SK-N-SH (cell line): ENCODE measurements around the gene ASTN2. TPM values are rescaled to one million over a fixed set of nuclear protein-coding genes. Genes with fewer than 3 reads are reported as not detected.

Experiments
- CTCF ChIA-PET: fragments of 300-600, 350-600 bp; formaldehyde crosslinking; extraction: SDS; loops from one replicate; lab custom pipeline; 2021; lab: Yijun Ruan, JAX
- POLR2A ChIA-PET: fragments of 350-600 bp; sonication (Branson Sonifier 250); formaldehyde crosslinking; extraction: SDS; loops from one replicate; lab custom pipeline; 2020; ENCODE audit warnings: antibody characterized with exemption, inconsistent platforms; lab: Yijun Ruan, JAX
- DNase-seq: peaks from one replicate; pipeline ENCODE4 v3.0.0; 2012
- H2AFZ ChIP-seq: fragments of 200-600 bp; sonication (generic); 2 replicates; pipeline ENCODE4 v1.8.1; 2016; ENCODE audit warnings: antibody characterized with exemption, mild to moderate bottlenecking, low read depth
- H3F3A ChIP-seq: fragments of 200-600 bp; sonication (generic); replicated peaks from 2 replicates; pipeline ENCODE3; 2016; ENCODE audit warnings: antibody characterized with exemption, mild to moderate bottlenecking; ENCODE audit not compliant: insufficient read depth
- H3K27ac ChIP-seq, 2 experiments: fragments of 200-500 bp in 1 of 2; fragments of 200-600 bp in 1 of 2; sonication (Bioruptor generic) in 1 of 2; sonication (generic), shearing (Covaris generic) in 1 of 2; 2 replicates each; pipeline versions ENCODE4 v1.5.1 to v1.6.1; 2014 to 2016; ENCODE audit warnings: low read depth in 2 of 2, inconsistent platforms in 1 of 2, low read length in 1 of 2, mild to moderate bottlenecking in 1 of 2, mixed read lengths in 1 of 2
- H3K27me3 ChIP-seq: fragments of 200-600 bp; sonication (generic), shearing (Covaris generic); 2 replicates; pipeline ENCODE4 v1.6.1; 2016; ENCODE audit warnings: mixed run types; ENCODE audit not compliant: insufficient read depth
- H3K36me3 ChIP-seq, 2 experiments: fragments of 200-500 bp in 1 of 2; fragments of 200-600 bp in 1 of 2; sonication (Bioruptor generic) in 1 of 2; sonication (generic) in 1 of 2; replicated peaks in 1 of 2; 2 replicates each; pipeline versions ENCODE3 to v1.5.1; 2014 to 2016; ENCODE audit warnings: low read length in 1 of 2, mild to moderate bottlenecking in 1 of 2; ENCODE audit not compliant: insufficient read depth in 2 of 2, control insufficient read depth in 1 of 2
- H3K4me1 ChIP-seq, 2 experiments: fragments of 200-500 bp in 1 of 2; fragments of 200-600 bp in 1 of 2; sonication (Bioruptor generic) in 1 of 2; sonication (generic), shearing (Covaris generic) in 1 of 2; 2 replicates each; pipeline versions ENCODE4 v1.5.1 to v1.6.1; 2014 to 2016; ENCODE audit warnings: low read depth in 1 of 2, low read length in 1 of 2, mixed run types in 1 of 2; ENCODE audit not compliant: insufficient read depth in 2 of 2, control insufficient read depth in 1 of 2
- H3K4me2 ChIP-seq: fragments of 200-600 bp; sonication (generic), shearing (Covaris generic); 2 replicates; pipeline ENCODE4 v1.6.1; 2017; ENCODE audit warnings: mixed run types
- H3K4me3 ChIP-seq, 2 experiments: fragments of 200-500 bp in 1 of 2; fragments of 200-600 bp in 1 of 2; sonication (Bioruptor generic) in 1 of 2; sonication (generic), shearing (Covaris generic) in 1 of 2; 2 replicates each; pipeline versions ENCODE4 v1.5.1 to v1.8.1; 2014 to 2016; ENCODE audit warnings: low read depth in 2 of 2, inconsistent platforms in 1 of 2, low read length in 1 of 2, mild to moderate bottlenecking in 1 of 2, mixed read lengths in 1 of 2, moderate library complexity in 1 of 2
- H3K79me2 ChIP-seq: fragments of 200-600 bp; sonication (generic); 2 replicates; pipeline ENCODE4 v1.8.1; 2017; ENCODE audit warnings: mild to moderate bottlenecking; ENCODE audit not compliant: insufficient read depth
- H3K9ac ChIP-seq: fragments of 200-600 bp; sonication (generic); 2 replicates; pipeline ENCODE4 v1.6.1; 2017; ENCODE audit warnings: mixed run types
- H3K9me2 ChIP-seq: fragments of 200-600 bp; sonication (generic); 2 replicates; pipeline ENCODE4 v1.6.1; 2017; ENCODE audit warnings: mixed run types
- H3K9me3 ChIP-seq: fragments of 200-600 bp; sonication (generic); 2 replicates; pipeline ENCODE4 v1.6.1; 2017; ENCODE audit warnings: mixed run types, mild to moderate bottlenecking, moderate library complexity
- H4K20me1 ChIP-seq: fragments of 200-600 bp; sonication (generic); 2 replicates; pipeline ENCODE4 v1.6.1; 2017; ENCODE audit warnings: mild to moderate bottlenecking, mixed run types; ENCODE audit not compliant: insufficient read depth
- CHD2 ChIP-seq: fragments of 150-350 bp; IDR thresholded peaks from 2 replicates; pipeline ENCODE4 v1.6.1; 2018; ENCODE audit warnings: low read length; ENCODE audit not compliant: partially characterized antibody
- FOXM1 ChIP-seq: IDR thresholded peaks from 2 replicates; pipeline ENCODE4 v1.4.0; 2012; ENCODE audit warnings: low read depth, mild to moderate bottlenecking
- IRF3 ChIP-seq: fragments of 150-350 bp; IDR thresholded peaks from 2 replicates; pipeline ENCODE4 v1.6.1; 2016; ENCODE audit warnings: mild to moderate bottlenecking, low read depth, low read length
- MXI1 ChIP-seq: IDR thresholded peaks from 2 replicates; pipeline ENCODE4 v1.6.1; 2012; ENCODE audit warnings: mild to moderate bottlenecking, low read depth, low read length, improper control_type of control experiment
- NFIC ChIP-seq: IDR thresholded peaks from 2 replicates; pipeline ENCODE4 v1.4.0; 2012; ENCODE audit warnings: borderline replicate concordance
- NRF1 ChIP-seq: IDR thresholded peaks from 2 replicates; pipeline ENCODE4 v1.6.1; 2012; ENCODE audit warnings: low read depth, mild to moderate bottlenecking, low read length
- PBX3 ChIP-seq: IDR thresholded peaks from 2 replicates; pipeline ENCODE4; 2012
- POLR2AphosphoS5 ChIP-seq: IDR thresholded peaks from 2 replicates; pipeline ENCODE4 v1.6.1; 2012; ENCODE audit warnings: low read depth, low read length
- RAD21 ChIP-seq: IDR thresholded peaks from 2 replicates; pipeline ENCODE4 v1.6.1; 2012; ENCODE audit warnings: mild to moderate bottlenecking, low read length
- SIN3A ChIP-seq: IDR thresholded peaks from 2 replicates; pipeline ENCODE4 v1.6.1; 2012; ENCODE audit warnings: low read depth, mild to moderate bottlenecking, low read length, moderate library complexity, borderline replicate concordance
- TAF1 ChIP-seq: IDR thresholded peaks from 2 replicates; pipeline ENCODE4 v1.6.1; 2012; ENCODE audit warnings: low read depth, mild to moderate bottlenecking, low read length, moderate library complexity, borderline replicate concordance
- TCF12 ChIP-seq: IDR thresholded peaks from 2 replicates; pipeline ENCODE4 v1.4.0; 2012
- TEAD4 ChIP-seq: IDR thresholded peaks from 2 replicates; pipeline ENCODE4 v1.4.0; 2012; ENCODE audit warnings: mild to moderate bottlenecking, borderline replicate concordance; ENCODE audit not compliant: insufficient read depth
- USF1 ChIP-seq: IDR thresholded peaks from 2 replicates; pipeline ENCODE4 v1.4.0; 2012; ENCODE audit warnings: low read depth, borderline replicate concordance
- WGBS: methylation state at CpG from one replicate; pipeline ENCODE4 v1.1.6; 2017; ENCODE audit warnings: low lambda C conversion rate; 5-methylcytosine and 5-hydroxymethylcytosine counted together
- polyA plus RNA-seq, 3 experiments: library from polyadenylated mRNA; depleted of rRNA; stranded (reverse); fragments of >200 nt; gene quantifications; 2 replicates each; pipeline ENCODE4 v1.2.3, GENCODE V29; 2012
- TF ChIP-seq, protein P1 (sequence below): fragments of 200-600 bp; sonication (generic); IDR thresholded peaks from 2 replicates; pipeline ENCODE4 v1.6.1; 2017; ENCODE audit warnings: antibody characterized with exemption, mild to moderate bottlenecking, moderate library complexity
- TF ChIP-seq, protein P2 (sequence below): IDR thresholded peaks from 2 replicates; pipeline ENCODE4 v1.4.0; 2012; ENCODE audit warnings: low read depth, borderline replicate concordance

ASTN2 gene
- polyA plus RNA-seq, 1 of the 3 experiments (the other 2 are of a cell fraction), result 6.6 TPM

DNA sequence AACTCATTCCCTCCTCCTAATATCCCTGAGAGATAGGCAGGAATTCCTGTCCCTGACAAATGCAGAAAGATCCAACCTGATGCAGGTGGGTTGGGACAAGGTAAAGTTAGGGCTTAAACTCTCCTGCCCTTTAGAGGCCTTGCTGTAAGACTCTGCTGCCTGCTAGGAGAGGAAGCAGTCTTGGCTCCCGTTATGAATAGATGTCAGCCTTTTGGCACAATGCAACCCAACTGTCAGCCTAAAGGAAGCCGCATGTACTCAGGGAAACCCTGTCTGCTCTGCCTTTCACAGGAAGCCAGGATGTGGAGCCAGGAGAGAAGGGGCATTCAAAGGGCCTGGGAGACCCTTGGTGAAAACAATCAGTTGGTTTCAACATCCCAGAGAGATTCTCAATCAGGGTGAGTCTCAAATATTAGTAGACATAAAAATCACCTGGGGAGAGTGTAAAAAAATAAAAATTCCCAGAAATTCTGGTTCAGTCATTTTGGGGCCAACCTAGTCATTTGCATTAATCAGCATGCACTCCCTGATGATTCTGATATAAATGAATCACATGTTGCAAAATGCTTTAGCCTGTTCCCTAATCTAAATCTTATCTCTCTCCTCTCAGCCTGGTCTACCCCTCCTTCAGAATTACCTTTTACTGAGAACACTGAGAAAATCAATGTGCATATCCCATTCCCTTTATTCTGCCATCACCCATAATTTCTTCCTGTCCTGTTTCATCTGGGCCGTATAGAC lies 864.0 kb downstream of the ASTN2 start:
- Histone ChIP-seq H3K79me2 (no peaks in the 10 kb centered on the region), H3K27me3 (no peaks in the 10 kb centered on the region), H3K4me2 (no peak overlapping the region), H3K9ac (no peak overlapping the region), H3K9me2 (no peaks in the 10 kb centered on the region), H3K9me3 (no peaks in the 10 kb centered on the region), H3K4me3 (no peak overlapping the region), H3K27ac (peak overlapping the region in 1 of 2 experiments; percentile 2; a peak in 2 of 4 replicates), H2AFZ (no peak overlapping the region), H4K20me1 (no peaks in the 10 kb centered on the region), H3K4me1 (peaks cover 9 to 16% of the 10 kb centered on the region in 2 experiments; a peak in 3 of 4 replicates), H3K36me3 (no peaks in the 10 kb centered on the region), H3F3A (peaks cover 5% of the 10 kb centered on the region)
- no peak for DNase-seq
- ChIA-PET POLR2A (no interaction called here), CTCF (interaction anchor here (0.6 kb wide), 1 partner anchor 1208 kb away, joined by 3 read pairs; no protein-coding TSS in a partner anchor)
- 39% methylated on average over 3 of the region's 3 CpGs for whole genome bisulfite sequencing
- TF ChIP-seq NFIC, result peak; percentile 67
- no peak for TF ChIP-seq FOXM1
- TF ChIP-seq TCF12, result no peak; the same call in 1 of the 2 replicates
- TF ChIP-seq PBX3, result peak; percentile 43; the same call in 1 of the 2 replicates
- TF ChIP-seq CHD2, result no peak
- TF ChIP-seq MXI1, result no peak

- 74% methylated on average over 5 of the region's 5 CpGs for WGBS
- Histone ChIP-seq H3F3A (peaks cover 5% of the 10 kb centered on the region), H3K9me3 (no peaks in the 10 kb centered on the region), H3K79me2 (no peaks in the 10 kb centered on the region), H3K4me3 (no peak overlapping the region), H2AFZ (no peak overlapping the region), H3K4me2 (no peak overlapping the region), H3K27me3 (no peaks in the 10 kb centered on the region), H4K20me1 (no peaks in the 10 kb centered on the region), H3K9ac (no peak overlapping the region), H3K9me2 (no peaks in the 10 kb centered on the region), H3K36me3 (no peaks in the 10 kb centered on the region), H3K4me1 (peaks cover 9 to 16% of the 10 kb centered on the region in 2 experiments; a peak in 3 of 4 replicates), H3K27ac (peak overlapping the region; percentile 14 to 41; a peak in 3 of 4 replicates)
- no peak for DNase-seq
- TF ChIP-seq, protein P1, sequence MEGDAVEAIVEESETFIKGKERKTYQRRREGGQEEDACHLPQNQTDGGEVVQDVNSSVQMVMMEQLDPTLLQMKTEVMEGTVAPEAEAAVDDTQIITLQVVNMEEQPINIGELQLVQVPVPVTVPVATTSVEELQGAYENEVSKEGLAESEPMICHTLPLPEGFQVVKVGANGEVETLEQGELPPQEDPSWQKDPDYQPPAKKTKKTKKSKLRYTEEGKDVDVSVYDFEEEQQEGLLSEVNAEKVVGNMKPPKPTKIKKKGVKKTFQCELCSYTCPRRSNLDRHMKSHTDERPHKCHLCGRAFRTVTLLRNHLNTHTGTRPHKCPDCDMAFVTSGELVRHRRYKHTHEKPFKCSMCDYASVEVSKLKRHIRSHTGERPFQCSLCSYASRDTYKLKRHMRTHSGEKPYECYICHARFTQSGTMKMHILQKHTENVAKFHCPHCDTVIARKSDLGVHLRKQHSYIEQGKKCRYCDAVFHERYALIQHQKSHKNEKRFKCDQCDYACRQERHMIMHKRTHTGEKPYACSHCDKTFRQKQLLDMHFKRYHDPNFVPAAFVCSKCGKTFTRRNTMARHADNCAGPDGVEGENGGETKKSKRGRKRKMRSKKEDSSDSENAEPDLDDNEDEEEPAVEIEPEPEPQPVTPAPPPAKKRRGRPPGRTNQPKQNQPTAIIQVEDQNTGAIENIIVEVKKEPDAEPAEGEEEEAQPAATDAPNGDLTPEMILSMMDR, result no peak
- TF ChIP-seq IRF3 (no peak), TEAD4 (no peak), FOXM1 (no peak), TAF1 (no peak), NRF1 (no peak), POLR2AphosphoS5 (no peak), USF1 (no peak), RAD21 (no peak), SIN3A (no peak)
- TF ChIP-seq, protein P2, sequence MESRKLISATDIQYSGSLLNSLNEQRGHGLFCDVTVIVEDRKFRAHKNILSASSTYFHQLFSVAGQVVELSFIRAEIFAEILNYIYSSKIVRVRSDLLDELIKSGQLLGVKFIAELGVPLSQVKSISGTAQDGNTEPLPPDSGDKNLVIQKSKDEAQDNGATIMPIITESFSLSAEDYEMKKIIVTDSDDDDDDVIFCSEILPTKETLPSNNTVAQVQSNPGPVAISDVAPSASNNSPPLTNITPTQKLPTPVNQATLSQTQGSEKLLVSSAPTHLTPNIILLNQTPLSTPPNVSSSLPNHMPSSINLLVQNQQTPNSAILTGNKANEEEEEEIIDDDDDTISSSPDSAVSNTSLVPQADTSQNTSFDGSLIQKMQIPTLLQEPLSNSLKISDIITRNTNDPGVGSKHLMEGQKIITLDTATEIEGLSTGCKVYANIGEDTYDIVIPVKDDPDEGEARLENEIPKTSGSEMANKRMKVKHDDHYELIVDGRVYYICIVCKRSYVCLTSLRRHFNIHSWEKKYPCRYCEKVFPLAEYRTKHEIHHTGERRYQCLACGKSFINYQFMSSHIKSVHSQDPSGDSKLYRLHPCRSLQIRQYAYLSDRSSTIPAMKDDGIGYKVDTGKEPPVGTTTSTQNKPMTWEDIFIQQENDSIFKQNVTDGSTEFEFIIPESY, result no peak
- POLR2A ChIA-PET, result no interaction called here
- CTCF ChIA-PET, result no interaction called here
Measured at GRCh38 chr9:116549786-116550660, 864.8 kb downstream of the ASTN2 start.
